A549 (cell line): Measurements from ENCODE around the gene TRIP10. TPM values are rescaled to one million over a fixed set of nuclear protein-coding genes. Genes with fewer than 3 reads are reported as not detected.

Experiments
- ATAC-seq, 2 experiments: fragments of 200-7000 bp in 1 of 2; fragments of >200 bp in 1 of 2; cut with Nextera tagmentation in 1 of 2; cut with Tn5 transposase in 1 of 2; 3 replicates each; pipeline versions ENCODE4 v1.8.0 to v1.9.1; 2018 to 2020; ENCODE audit warnings: mild to moderate bottlenecking in 1 of 2, moderate library complexity in 1 of 2
- CTCF ChIA-PET: fragments of 300-600 bp; sonication (Branson Sonifier 250); formaldehyde crosslinking; extraction: SDS; loops from one replicate; lab custom pipeline; 2021; ENCODE audit warnings: antibody characterized with exemption, inconsistent platforms; lab: Yijun Ruan, JAX
- POLR2A ChIA-PET: fragments of 350-600 bp; formaldehyde crosslinking; extraction: SDS; loops from one replicate; lab custom pipeline; 2021; ENCODE audit warnings: antibody characterized with exemption, inconsistent platforms; lab: Yijun Ruan, JAX
- DNase-seq, 2 experiments: peaks; one replicate each; pipeline versions ENCODE4 v3.0.0 to v3.0.0-alpha.2; 2011 to 2016; ENCODE audit warnings: low read depth in 1 of 2, low spot score in 1 of 2
- FAIRE-seq: peaks from 2 replicates; lab custom pipeline; 2011; peaks lifted over from hg19 to GRCh38; lab: Jason Lieb, UNC
- H3K27ac ChIP-seq, 2 experiments: fragments of >200 bp; sonication (Bioruptor Twin); formaldehyde crosslinking; 3 replicates each; pipeline ENCODE4 v1.5.1; 2016 to 2017
- H3K4me1 ChIP-seq: fragments of >200 bp; sonication (Bioruptor Twin); formaldehyde crosslinking; 3 replicates; pipeline ENCODE4 v1.6.1; 2016
- H3K4me2 ChIP-seq: fragments of >200 bp; sonication (Bioruptor Twin); formaldehyde crosslinking; 3 replicates; pipeline ENCODE4 v1.6.1; 2016
- H3K4me3 ChIP-seq: fragments of >200 bp; sonication (Bioruptor Twin); formaldehyde crosslinking; 3 replicates; pipeline ENCODE4 v1.5.1; 2016
- H3K9me3 ChIP-seq: fragments of >200 bp; sonication (Bioruptor Twin); formaldehyde crosslinking; 3 replicates; pipeline ENCODE4 v1.6.1; 2016
- BHLHE40 ChIP-seq: IDR thresholded peaks from 2 replicates; pipeline ENCODE4 v1.6.1; 2012; ENCODE audit warnings: low read depth, low read length, inconsistent platforms
- EHMT2 ChIP-seq: fragments of 200-600 bp; sonication (generic); IDR thresholded peaks from 2 replicates; pipeline ENCODE4 v1.6.1; 2016; ENCODE audit warnings: antibody characterized with exemption, low read depth, mild to moderate bottlenecking, moderate library complexity
- EP300 ChIP-seq, 2 experiments: fragments of >200 bp; sonication (Bioruptor Twin); formaldehyde crosslinking; IDR thresholded peaks; 2 replicates in 1 of 2; 3 replicates in 1 of 2; pipeline ENCODE4 v1.6.1; 2016 to 2017
- FOSB ChIP-seq: fragments of 250-450 bp; sonication (Bioruptor Pico); IDR thresholded peaks from 2 replicates; pipeline ENCODE4 v1.5.0; 2020; ENCODE audit warnings: mild to moderate bottlenecking, moderate library complexity
- HDAC2 ChIP-seq: fragments of 200-600 bp; sonication (generic); IDR thresholded peaks from 2 replicates; pipeline ENCODE4 v1.6.1; 2016
- HOXA7 ChIP-seq: fragments of 250-450 bp; sonication (Bioruptor Pico); IDR thresholded peaks from 2 replicates; pipeline ENCODE4 v1.5.0; 2020; ENCODE audit warnings: mild to moderate bottlenecking, moderate library complexity
- HOXB5 ChIP-seq: fragments of 250-450 bp; sonication (Bioruptor Pico); IDR thresholded peaks from 2 replicates; pipeline ENCODE4 v1.5.0; 2020; ENCODE audit warnings: mild to moderate bottlenecking, moderate library complexity
- JUN ChIP-seq, 2 experiments: fragments of >200 bp; sonication (Bioruptor Twin); formaldehyde crosslinking; IDR thresholded peaks; 2 replicates in 1 of 2; 3 replicates in 1 of 2; pipeline ENCODE4 v1.6.1; 2016 to 2017
- JUNB ChIP-seq: fragments of >200 bp; sonication (Bioruptor Twin); formaldehyde crosslinking; IDR thresholded peaks from 2 replicates; pipeline ENCODE4 v1.6.1; 2016
- KDM5A ChIP-seq: fragments of 200-600 bp; sonication (generic); IDR thresholded peaks from 2 replicates; pipeline ENCODE4 v1.6.1; 2016; ENCODE audit warnings: antibody characterized with exemption, mild to moderate bottlenecking
- MAFK ChIP-seq: fragments of 450-650 bp; IDR thresholded peaks from 2 replicates; pipeline ENCODE4 v1.6.1; 2014; ENCODE audit not compliant: partially characterized antibody
- MAZ ChIP-seq: fragments of 150-350 bp; IDR thresholded peaks from 2 replicates; pipeline ENCODE4 v1.6.1; 2014; ENCODE audit warnings: antibody characterized with exemption, low read depth, low read length, borderline replicate concordance
- NR3C1 ChIP-seq: fragments of >200 bp; sonication (Bioruptor Twin); formaldehyde crosslinking; IDR thresholded peaks from 3 replicates; pipeline ENCODE4 v1.6.1; 2017
- POLR2AphosphoS2 ChIP-seq: conservative IDR thresholded peaks from 2 replicates; pipeline ENCODE4 v1.6.1; 2012; ENCODE audit warnings: low read length, improper control_type of control experiment, inconsistent platforms
- RAD21 ChIP-seq, 2 experiments: fragments of >200 bp in 1 of 2; sonication (Bioruptor Twin) in 1 of 2; formaldehyde crosslinking in 1 of 2; IDR thresholded peaks in 1 of 2; conservative IDR thresholded peaks in 1 of 2; 2 replicates in 1 of 2; 3 replicates in 1 of 2; pipeline ENCODE4 v1.6.1; 2012 to 2018; ENCODE audit warnings: inconsistent platforms in 1 of 2
- RARB ChIP-seq: fragments of 250-450 bp; sonication (Bioruptor Pico); IDR thresholded peaks from 2 replicates; pipeline ENCODE4 v1.8.0; 2021; ENCODE audit warnings: mild to moderate bottlenecking, moderate library complexity
- RCOR1 ChIP-seq: fragments of 150-350 bp; IDR thresholded peaks from 2 replicates; pipeline ENCODE4 v1.6.1; 2014; ENCODE audit warnings: antibody characterized with exemption, low read length, low read depth
- RNF2 ChIP-seq: fragments of 200-600 bp; sonication (generic); IDR thresholded peaks from 2 replicates; pipeline ENCODE4 v1.6.1; 2016; ENCODE audit warnings: low read depth, mild to moderate bottlenecking, antibody characterized with exemption, moderate library complexity, borderline replicate concordance
- SREBF2 ChIP-seq: fragments of 450-650 bp; IDR thresholded peaks from 2 replicates; pipeline ENCODE4 v1.6.1; 2014; ENCODE audit warnings: mild to moderate bottlenecking, moderate library complexity
- TFCP2L1 ChIP-seq: fragments of 250-450 bp; sonication (Bioruptor Pico); IDR thresholded peaks from 2 replicates; pipeline ENCODE4 v1.5.0; 2021; ENCODE audit warnings: mild to moderate bottlenecking
- TP53 ChIP-seq: fragments of 250-450 bp; sonication (Bioruptor Pico); IDR thresholded peaks from 2 replicates; pipeline ENCODE4 v1.5.0; 2021; ENCODE audit warnings: mild to moderate bottlenecking, moderate library complexity
- ZC3H11A ChIP-seq: fragments of 450-650 bp; IDR thresholded peaks from 2 replicates; pipeline ENCODE4 v1.6.1; 2014; ENCODE audit warnings: antibody characterized with exemption, mild to moderate bottlenecking
- ZFP36 ChIP-seq: fragments of 450-650 bp; IDR thresholded peaks from 2 replicates; pipeline ENCODE4 v1.6.1; 2014; ENCODE audit warnings: borderline replicate concordance; ENCODE audit not compliant: partially characterized antibody
- ZSCAN20 ChIP-seq: fragments of 250-450 bp; sonication (Bioruptor Pico); IDR thresholded peaks from 2 replicates; pipeline ENCODE4 v1.8.0; 2022; ENCODE audit warnings: mild to moderate bottlenecking, moderate library complexity
- WGBS: methylation state at CpG from one replicate; pipeline ENCODE4 v1.1.6; 2017; ENCODE audit errors: missing lambda C conversion rate; 5-methylcytosine and 5-hydroxymethylcytosine counted together
- polyA plus RNA-seq, 4 experiments: library from polyadenylated mRNA; depleted of rRNA in 3 of 4; stranded (reverse); fragments of >200 nt; fragmentation: RNase III in 1 of 4; extraction: RNeasy Plus Mini Kit Qiagen cat#74134 plus additional on column Dnase treatment in 1 of 4; gene quantifications; 2 replicates in 3 of 4; 3 replicates in 1 of 4; pipeline ENCODE4 v1.2.3, GENCODE V29; 2011 to 2017
- TF ChIP-seq, protein P1 (sequence below): fragments of >200 bp; sonication (Bioruptor Twin); formaldehyde crosslinking; IDR thresholded peaks from 2 replicates; pipeline ENCODE4 v1.6.1; 2016
- TF ChIP-seq, protein P2 (sequence below): fragments of >200 bp; sonication (Bioruptor Twin); formaldehyde crosslinking; IDR thresholded peaks from 3 replicates; pipeline ENCODE4 v1.6.1; 2016
- TF ChIP-seq, protein P3 (sequence below): fragments of 250-450 bp; sonication (Bioruptor Pico); IDR thresholded peaks from 2 replicates; pipeline ENCODE4 v1.5.0; 2020; ENCODE audit warnings: low read depth, mild to moderate bottlenecking, moderate library complexity
- TF ChIP-seq, protein P4 (sequence below): fragments of 200-600 bp; sonication (generic); IDR thresholded peaks from 2 replicates; pipeline ENCODE4 v1.6.1; 2016; ENCODE audit warnings: antibody characterized with exemption, mild to moderate bottlenecking, moderate library complexity
- TF ChIP-seq, protein P5 (sequence below): fragments of 150-350 bp; IDR thresholded peaks from 2 replicates; pipeline ENCODE4 v1.6.1; 2014; ENCODE audit warnings: low read depth, mild to moderate bottlenecking, low read length

TRIP10 gene
- polyA plus RNA-seq, 2 of the 4 experiments (the other 2 are of a cell fraction) = 39.2 to 60.9 TPM

DNA sequence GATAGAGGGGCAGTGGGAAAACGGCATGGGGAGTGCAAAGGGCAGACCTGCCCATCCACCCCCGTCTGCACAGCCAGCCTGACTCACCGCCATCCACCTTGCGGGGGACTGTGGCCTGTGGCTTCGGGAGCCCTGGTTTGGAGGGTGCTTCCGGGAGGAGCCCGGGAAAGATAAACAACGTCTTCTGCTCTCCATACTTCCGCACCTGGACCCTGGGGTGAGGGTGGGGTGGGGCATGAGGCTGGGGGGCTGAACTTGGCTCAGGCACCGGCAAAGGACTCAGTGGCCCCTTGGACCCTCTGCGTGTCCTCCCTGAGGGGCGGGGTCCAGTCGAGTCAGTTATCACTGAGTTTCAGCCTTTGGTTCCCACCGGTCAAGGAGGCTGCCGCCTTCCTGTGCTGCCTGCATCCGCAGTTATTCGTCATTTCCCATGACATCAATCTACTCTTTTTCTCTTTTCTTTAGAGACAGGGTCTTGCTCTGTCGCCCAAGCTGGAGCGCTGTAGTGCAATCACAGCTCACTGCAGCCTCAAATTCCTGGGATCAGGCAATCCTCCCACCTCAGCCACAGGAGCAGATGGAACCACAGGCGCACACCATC is 5.3 kb upstream of the TRIP10 start:
- Histone ChIP-seq H3K4me2 (no peak overlapping the region), H3K27ac (peak overlapping the region in 1 of 2 experiments; percentile 45; a peak in 2 of 6 replicates), H3K4me1 (peaks cover 28% of the 10 kb centered on the region), H3K9me3 (no peaks in the 10 kb centered on the region), H3K4me3 (no peak overlapping the region)
- FAIRE-seq (no peak), DNase-seq (no peak), ATAC-seq (no peak)
- CTCF ChIA-PET = interaction anchor here (0.8 to 2.3 kb wide), 3 partner anchors 110 to 217 kb away, joined by 3 to 7 read pairs (median 4); no protein-coding TSS in a partner anchor
- WGBS = 77% methylated on average over 18 of the region's 20 CpGs
- POLR2A ChIA-PET = no interaction called here
- no peak for TF ChIP-seq RCOR1
- no peak for TF ChIP-seq JUNB
- TF ChIP-seq HDAC2 = no peak
- no peak for TF ChIP-seq POLR2AphosphoS2
- no peak for TF ChIP-seq RAD21 (conservative IDR thresholded peaks at IDR 0.05 in 1 of 2, IDR thresholded peaks at IDR 0.05 in 1 of 2)
- TF ChIP-seq, protein P1, sequence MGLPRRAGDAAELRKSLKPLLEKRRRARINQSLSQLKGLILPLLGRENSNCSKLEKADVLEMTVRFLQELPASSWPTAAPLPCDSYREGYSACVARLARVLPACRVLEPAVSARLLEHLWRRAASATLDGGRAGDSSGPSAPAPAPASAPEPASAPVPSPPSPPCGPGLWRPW = no peak
- TF ChIP-seq HOXB5 = no peak
- TF ChIP-seq SREBF2 = no peak
- TF ChIP-seq, protein P2, sequence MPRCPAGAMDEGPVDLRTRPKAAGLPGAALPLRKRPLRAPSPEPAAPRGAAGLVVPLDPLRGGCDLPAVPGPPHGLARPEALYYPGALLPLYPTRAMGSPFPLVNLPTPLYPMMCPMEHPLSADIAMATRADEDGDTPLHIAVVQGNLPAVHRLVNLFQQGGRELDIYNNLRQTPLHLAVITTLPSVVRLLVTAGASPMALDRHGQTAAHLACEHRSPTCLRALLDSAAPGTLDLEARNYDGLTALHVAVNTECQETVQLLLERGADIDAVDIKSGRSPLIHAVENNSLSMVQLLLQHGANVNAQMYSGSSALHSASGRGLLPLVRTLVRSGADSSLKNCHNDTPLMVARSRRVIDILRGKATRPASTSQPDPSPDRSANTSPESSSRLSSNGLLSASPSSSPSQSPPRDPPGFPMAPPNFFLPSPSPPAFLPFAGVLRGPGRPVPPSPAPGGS = no peak
- no peak for TF ChIP-seq TFCP2L1
- no peak for TF ChIP-seq EHMT2
- TF ChIP-seq RNF2 = no peak
- no peak for TF ChIP-seq JUN (IDR thresholded peaks at IDR 0.05)
- TF ChIP-seq, protein P3, sequence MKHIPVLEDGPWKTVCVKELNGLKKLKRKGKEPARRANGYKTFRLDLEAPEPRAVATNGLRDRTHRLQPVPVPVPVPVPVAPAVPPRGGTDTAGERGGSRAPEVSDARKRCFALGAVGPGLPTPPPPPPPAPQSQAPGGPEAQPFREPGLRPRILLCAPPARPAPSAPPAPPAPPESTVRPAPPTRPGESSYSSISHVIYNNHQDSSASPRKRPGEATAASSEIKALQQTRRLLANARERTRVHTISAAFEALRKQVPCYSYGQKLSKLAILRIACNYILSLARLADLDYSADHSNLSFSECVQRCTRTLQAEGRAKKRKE (CRISPR knock-in tag) = no peak
- no peak for TF ChIP-seq NR3C1
- no peak for TF ChIP-seq RARB
- TF ChIP-seq MAZ = no peak
- TF ChIP-seq, protein P4, sequence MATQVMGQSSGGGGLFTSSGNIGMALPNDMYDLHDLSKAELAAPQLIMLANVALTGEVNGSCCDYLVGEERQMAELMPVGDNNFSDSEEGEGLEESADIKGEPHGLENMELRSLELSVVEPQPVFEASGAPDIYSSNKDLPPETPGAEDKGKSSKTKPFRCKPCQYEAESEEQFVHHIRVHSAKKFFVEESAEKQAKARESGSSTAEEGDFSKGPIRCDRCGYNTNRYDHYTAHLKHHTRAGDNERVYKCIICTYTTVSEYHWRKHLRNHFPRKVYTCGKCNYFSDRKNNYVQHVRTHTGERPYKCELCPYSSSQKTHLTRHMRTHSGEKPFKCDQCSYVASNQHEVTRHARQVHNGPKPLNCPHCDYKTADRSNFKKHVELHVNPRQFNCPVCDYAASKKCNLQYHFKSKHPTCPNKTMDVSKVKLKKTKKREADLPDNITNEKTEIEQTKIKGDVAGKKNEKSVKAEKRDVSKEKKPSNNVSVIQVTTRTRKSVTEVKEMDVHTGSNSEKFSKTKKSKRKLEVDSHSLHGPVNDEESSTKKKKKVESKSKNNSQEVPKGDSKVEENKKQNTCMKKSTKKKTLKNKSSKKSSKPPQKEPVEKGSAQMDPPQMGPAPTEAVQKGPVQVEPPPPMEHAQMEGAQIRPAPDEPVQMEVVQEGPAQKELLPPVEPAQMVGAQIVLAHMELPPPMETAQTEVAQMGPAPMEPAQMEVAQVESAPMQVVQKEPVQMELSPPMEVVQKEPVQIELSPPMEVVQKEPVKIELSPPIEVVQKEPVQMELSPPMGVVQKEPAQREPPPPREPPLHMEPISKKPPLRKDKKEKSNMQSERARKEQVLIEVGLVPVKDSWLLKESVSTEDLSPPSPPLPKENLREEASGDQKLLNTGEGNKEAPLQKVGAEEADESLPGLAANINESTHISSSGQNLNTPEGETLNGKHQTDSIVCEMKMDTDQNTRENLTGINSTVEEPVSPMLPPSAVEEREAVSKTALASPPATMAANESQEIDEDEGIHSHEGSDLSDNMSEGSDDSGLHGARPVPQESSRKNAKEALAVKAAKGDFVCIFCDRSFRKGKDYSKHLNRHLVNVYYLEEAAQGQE = no peak
- TF ChIP-seq HOXA7 (CRISPR knock-in tag) = no peak
- no peak for TF ChIP-seq ZSCAN20 (CRISPR knock-in tag)

DNA sequence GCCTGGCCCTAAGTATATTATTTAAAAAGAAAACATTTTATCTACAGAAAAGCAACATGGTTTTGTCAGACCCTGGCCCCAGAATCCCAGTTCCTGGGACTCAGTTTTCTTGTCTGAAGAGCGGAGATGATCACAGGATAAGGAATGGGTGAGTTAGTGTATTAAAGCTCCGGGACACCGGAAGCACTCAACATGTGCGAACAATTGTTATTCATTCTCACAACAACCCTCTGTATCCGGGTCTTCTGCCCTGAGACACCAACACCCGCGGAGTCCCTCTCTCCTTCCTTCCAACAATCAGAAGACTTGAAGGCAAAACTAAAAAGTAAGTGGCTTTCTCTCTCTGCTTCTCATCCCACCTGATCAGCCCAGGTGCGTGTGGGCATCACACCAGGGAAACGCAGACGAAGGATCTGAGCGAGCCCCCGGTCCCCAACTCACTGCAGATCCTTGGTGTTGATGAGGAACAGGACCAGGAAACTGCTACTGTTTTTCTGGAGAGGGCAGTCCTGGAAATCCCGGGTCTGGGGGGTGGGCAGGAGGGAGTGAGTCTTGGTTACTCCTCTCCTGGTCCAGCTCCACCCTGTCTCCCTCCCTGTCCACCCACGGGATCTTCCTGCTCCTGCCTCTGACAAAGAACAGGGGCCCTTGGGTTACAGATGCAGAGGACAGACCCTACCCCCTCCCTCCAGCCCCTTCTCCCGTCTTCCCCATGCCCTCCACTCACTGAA is 4.1 kb upstream of the TRIP10 start:
- Histone ChIP-seq H3K4me2 (peak overlapping the region; percentile 84), H3K4me3 (no peak overlapping the region), H3K9me3 (no peaks in the 10 kb centered on the region), H3K4me1 (peaks cover 20% of the 10 kb centered on the region), H3K27ac (peak overlapping the region; percentile 91 to 98; a peak in 4 of 6 replicates)
- ATAC-seq (no peak), DNase-seq (no peak), FAIRE-seq (no peak)
- ChIA-PET POLR2A (no interaction called here), CTCF (interaction anchor here (0.7 to 5.0 kb wide), 6 partner anchors 14 to 220 kb away, joined by 3 to 127 read pairs (median 5); partner anchors contain the start of gene C3)
- WGBS = 84% methylated on average over 15 of the region's 15 CpGs
- TF ChIP-seq MAFK (no peak), FOSB (CRISPR knock-in tag) (no peak), TP53 (CRISPR knock-in tag) (no peak), ZFP36 (no peak), BHLHE40 (no peak), ZC3H11A (no peak), EP300 (IDR thresholded peaks at IDR 0.05) (no peak), JUNB (no peak), KDM5A (no peak)
- TF ChIP-seq, protein P5, sequence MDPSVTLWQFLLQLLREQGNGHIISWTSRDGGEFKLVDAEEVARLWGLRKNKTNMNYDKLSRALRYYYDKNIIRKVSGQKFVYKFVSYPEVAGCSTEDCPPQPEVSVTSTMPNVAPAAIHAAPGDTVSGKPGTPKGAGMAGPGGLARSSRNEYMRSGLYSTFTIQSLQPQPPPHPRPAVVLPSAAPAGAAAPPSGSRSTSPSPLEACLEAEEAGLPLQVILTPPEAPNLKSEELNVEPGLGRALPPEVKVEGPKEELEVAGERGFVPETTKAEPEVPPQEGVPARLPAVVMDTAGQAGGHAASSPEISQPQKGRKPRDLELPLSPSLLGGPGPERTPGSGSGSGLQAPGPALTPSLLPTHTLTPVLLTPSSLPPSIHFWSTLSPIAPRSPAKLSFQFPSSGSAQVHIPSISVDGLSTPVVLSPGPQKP = no peak
- TF ChIP-seq, protein P2 = no peak
